ENCODE measurements around the gene VGLL4.
"Not testable (repeated sequence)": the region's sequence is repeated elsewhere in the genome, so short reads cannot be mapped to it uniquely, and the experiment has no call there.

The VGLL4 gene

DNA sequence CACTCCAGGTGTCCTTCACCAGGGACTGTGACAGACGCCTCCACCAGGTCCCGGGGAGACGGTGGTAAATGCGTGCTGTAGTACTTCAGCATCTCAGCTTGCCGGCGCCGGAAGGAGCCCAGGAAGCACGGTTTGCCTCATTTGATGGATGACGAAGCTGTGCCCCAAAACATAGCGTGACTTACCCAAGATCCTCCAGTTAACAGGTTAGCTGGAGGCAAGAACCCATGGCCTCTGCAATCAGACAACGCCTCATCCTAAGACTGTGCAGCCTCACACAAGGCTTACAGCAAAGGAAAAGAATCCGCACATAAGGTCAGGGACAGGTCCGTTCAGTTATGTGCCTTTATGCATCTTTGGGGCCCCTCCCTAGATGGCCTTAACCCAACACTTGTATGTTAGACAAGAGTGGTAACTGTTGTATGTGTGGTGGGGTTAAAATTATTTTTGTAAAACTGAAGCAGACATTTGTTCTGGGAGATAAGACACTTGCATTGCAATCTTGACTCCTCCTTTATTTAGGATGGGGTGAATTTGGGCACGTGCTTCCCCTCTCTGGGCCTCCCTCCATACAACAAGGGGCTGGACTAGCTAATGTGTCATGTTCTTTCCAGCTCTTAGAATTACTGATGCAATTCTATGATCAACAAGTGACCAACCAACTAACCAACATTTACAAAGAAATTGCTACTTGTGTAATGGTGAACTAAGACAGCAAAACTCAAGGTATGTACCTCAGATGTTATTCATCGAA, 39.4 kb downstream of the VGLL4 start:
- H3K27me3 ChIP-seq (ENCODE audit: control insufficient read depth, insufficient read depth, low read length) = no peaks in the 10 kb centered on the region
- no peaks in the 10 kb centered on the region for H3K9me3 ChIP-seq (ENCODE audit: control insufficient read depth, insufficient read depth, low read depth, low read length)
- H3K9ac ChIP-seq (ENCODE audit: low read length) = no peak overlapping the region
- H3K4me1 ChIP-seq (ENCODE audit: control insufficient read depth, insufficient read depth, low read length) = peaks cover 64% of the 10 kb centered on the region
- H3K4me3 ChIP-seq (ENCODE audit: low read depth, low read length) = no peak overlapping the region
- H3K27ac ChIP-seq (ENCODE audit: low read depth, low read length) = peak overlapping the region; percentile 2; the same call in 1 of the 2 replicates
- peaks cover 8% of the 10 kb centered on the region; the same call in 1 of the 2 replicates for H3K36me3 ChIP-seq (ENCODE audit: control insufficient read depth, insufficient read depth, low read length)

DNA sequence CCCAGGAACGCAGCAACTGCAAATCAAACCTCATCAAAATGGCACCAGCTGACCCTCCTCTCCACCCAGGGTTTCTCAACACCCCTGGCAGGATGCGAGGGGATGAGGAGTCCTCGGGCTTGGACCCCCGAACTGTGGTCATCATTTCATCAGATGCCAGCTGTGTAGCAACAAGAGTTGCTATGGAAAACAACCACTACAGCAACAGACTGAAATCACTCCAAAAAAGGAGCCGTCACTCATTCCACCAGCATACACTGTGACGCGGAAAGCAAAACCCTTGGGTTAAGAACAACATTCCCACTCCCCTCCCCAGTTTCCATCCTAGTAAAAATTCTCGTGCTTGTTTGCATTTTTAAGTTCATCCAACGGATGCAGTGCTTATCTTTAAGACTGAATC, 40.1 kb downstream of the VGLL4 start:
- H3K27ac ChIP-seq (ENCODE audit: low read depth, low read length) = peak overlapping the region; percentile 72; the same call in 1 of the 2 replicates
- H3K9me3 ChIP-seq (ENCODE audit: control insufficient read depth, insufficient read depth, low read depth, low read length) = no peaks in the 10 kb centered on the region
- no peak overlapping the region for H3K4me3 ChIP-seq (ENCODE audit: low read depth, low read length)
- peaks cover 8% of the 10 kb centered on the region; the same call in 1 of the 2 replicates for H3K36me3 ChIP-seq (ENCODE audit: control insufficient read depth, insufficient read depth, low read length)
- H3K9ac ChIP-seq (ENCODE audit: low read length) = no peak overlapping the region
- H3K4me1 ChIP-seq (ENCODE audit: control insufficient read depth, insufficient read depth, low read length) = peaks cover 64% of the 10 kb centered on the region
- H3K27me3 ChIP-seq (ENCODE audit: control insufficient read depth, insufficient read depth, low read length) = no peaks in the 10 kb centered on the region

DNA sequence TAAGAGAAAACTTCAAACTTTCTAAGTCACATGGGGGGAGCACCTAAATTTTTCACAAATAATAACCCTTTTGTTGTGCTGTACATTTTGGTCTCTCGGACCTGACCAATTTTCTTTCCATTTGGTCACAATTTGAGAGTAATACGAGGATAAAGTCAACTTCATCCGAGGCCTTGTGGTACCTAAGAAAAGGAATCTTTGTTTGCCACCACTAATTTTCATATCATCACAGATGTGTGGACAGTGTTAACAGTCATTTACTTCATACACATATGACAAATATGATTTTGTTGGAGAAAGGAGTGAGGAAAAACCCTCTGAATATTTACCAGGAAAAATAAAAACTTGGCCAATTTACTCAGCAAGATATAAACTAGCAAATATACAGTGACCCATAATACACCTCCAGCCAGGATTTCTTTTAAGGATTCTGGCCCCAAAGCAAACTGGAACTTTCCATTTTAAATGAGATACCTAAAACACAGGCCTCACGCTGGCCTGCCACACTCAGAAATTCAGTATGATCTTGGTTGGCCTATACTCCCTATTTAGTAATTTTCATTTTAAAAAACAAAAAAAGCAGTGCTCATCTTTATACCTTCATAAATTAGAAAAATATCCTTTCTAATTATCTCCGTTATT, 40.7 kb downstream of the VGLL4 start:
- H3K4me3 ChIP-seq (ENCODE audit: low read depth, low read length) = no peak overlapping the region
- H3K36me3 ChIP-seq (ENCODE audit: control insufficient read depth, insufficient read depth, low read length) = peaks cover 8% of the 10 kb centered on the region; the same call in 1 of the 2 replicates
- no peaks in the 10 kb centered on the region for H3K9me3 ChIP-seq (ENCODE audit: control insufficient read depth, insufficient read depth, low read depth, low read length)
- peaks cover 59% of the 10 kb centered on the region for H3K4me1 ChIP-seq (ENCODE audit: control insufficient read depth, insufficient read depth, low read length)
- no peak overlapping the region for H3K9ac ChIP-seq (ENCODE audit: low read length)
- peak overlapping the region; percentile 72; the same call in 1 of the 2 replicates for H3K27ac ChIP-seq (ENCODE audit: low read depth, low read length)
- no peaks in the 10 kb centered on the region for H3K27me3 ChIP-seq (ENCODE audit: control insufficient read depth, insufficient read depth, low read length)

DNA sequence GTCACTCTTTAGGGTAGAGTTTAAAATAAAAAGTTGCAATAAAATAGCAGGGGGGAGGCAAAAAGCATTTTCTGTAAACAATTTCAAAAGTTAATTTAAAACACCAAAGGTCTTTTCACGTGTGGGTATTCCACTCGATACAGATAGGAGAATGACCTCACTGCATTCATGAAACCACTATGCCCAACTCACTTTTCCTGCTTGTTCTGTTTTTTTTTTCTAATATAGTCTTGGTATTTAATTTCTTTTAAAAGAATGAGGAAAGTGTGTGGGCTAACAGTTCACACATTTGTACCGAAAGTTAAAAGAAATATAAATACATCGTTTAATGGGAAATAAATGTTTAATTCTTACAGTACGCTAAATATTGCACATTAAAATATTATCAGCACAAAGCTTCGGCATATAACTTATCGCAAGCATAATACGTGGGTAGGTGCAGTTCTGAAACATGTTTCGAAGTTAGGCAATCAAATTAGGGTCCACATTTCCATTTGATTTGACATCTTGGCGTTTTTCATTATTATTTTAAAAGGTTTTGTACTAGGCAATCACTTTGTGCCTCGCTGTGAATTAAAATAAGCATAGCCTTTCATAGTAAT, 41.4 kb downstream of the VGLL4 start:
- Histone ChIP-seq H3K4me1 (ENCODE audit: control insufficient read depth, insufficient read depth, low read length) (peaks cover 56% of the 10 kb centered on the region), H3K9ac (ENCODE audit: low read length) (no peak overlapping the region), H3K4me3 (ENCODE audit: low read depth, low read length) (no peak overlapping the region), H3K9me3 (ENCODE audit: control insufficient read depth, insufficient read depth, low read depth, low read length) (no peaks in the 10 kb centered on the region), H3K27me3 (ENCODE audit: control insufficient read depth, insufficient read depth, low read length) (no peaks in the 10 kb centered on the region), H3K36me3 (ENCODE audit: control insufficient read depth, insufficient read depth, low read length) (peaks cover 11% of the 10 kb centered on the region; the same call in 1 of the 2 replicates), H3K27ac (ENCODE audit: low read depth, low read length) (peak overlapping the region; percentile 72; the same call in 1 of the 2 replicates)

DNA sequence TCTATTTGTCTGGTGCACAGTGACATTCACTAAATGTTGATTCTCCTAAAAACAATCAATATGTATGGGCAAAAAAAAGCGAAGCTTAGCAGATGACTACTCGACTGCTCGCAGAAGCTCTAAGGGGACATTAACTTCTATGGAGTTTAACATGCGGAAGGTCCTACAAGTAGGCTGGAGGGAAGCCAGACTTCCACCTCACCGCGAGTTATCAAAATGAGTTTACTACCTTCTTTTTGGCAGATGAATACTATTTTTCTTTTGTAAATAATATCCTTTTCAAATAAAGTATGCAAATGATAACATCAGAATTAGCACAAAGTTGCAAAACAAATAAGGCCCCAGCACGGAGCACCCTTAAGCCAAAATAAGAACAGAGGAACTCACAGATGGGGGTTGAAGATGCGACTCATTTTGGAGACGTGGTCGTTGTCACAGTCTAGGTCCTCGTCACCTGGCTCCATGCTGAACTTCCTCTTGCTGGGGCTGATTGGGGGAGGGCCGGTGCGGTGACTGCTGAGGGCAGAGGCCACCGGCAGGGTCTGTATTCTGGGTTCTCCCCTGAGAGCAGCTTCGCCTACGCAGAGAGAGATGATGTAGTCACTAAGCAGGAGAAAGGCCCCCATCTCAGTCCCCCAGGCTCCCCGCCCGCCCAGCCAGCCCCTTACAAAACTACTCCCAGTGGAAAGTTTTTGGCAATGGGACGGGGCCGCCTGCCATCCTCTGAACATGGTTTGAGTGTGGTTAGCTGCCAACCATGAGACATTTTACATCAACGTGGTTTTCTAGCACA, 42.1 kb downstream of the VGLL4 start:
- H3K9ac ChIP-seq (ENCODE audit: low read length) = peak overlapping the region; percentile 73
- peak overlapping the region; percentile 72; the same call in 1 of the 2 replicates for H3K27ac ChIP-seq (ENCODE audit: low read depth, low read length)
- peaks cover 56% of the 10 kb centered on the region for H3K4me1 ChIP-seq (ENCODE audit: control insufficient read depth, insufficient read depth, low read length)
- H3K4me3 ChIP-seq (ENCODE audit: low read depth, low read length) = peak overlapping the region; percentile 29; the same call in 1 of the 2 replicates
- peaks cover 12% of the 10 kb centered on the region; the same call in 1 of the 2 replicates for H3K36me3 ChIP-seq (ENCODE audit: control insufficient read depth, insufficient read depth, low read length)
- no peaks in the 10 kb centered on the region for H3K9me3 ChIP-seq (ENCODE audit: control insufficient read depth, insufficient read depth, low read depth, low read length)
- no peaks in the 10 kb centered on the region for H3K27me3 ChIP-seq (ENCODE audit: control insufficient read depth, insufficient read depth, low read length)

DNA sequence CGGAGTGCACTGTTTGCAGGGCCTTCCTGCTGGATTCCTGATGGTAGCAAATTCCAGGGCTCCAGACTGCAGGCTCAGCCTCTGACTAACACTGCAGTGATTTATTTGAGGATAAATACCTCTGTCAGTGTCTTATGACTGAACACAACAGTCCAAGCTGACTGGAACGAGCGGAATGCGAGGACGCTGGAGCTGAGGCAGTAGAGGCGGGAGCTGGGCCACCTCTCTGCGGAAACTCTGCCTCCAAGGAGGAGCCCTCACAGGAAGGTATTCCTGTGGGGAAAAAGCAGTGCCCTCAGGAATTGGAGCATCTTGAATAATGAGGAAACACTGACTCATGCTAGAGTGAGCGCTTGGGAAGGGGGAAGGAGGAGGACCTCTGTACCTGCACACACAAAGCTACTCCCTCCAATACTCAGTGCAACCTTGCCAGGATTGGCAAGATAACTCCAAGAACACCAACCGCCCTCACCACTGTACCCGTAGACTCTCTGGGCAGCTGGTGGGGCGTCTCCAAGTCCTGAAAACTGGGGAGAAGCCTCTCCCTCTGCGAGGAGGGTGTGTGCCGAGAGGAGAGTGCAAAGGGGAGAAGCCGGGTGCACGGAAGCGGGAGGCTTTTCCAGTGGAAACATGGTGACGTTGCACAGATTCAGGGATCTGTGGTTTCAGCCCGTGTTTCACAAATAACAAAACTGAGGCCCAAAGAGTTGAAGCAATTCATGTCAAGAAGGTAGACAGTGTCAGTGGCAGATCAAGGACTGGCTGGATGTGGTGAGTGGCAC, 43.0 kb downstream of the VGLL4 start:
- Histone ChIP-seq H3K27ac (ENCODE audit: low read depth, low read length) (peak overlapping the region; percentile 72; the same call in 1 of the 2 replicates), H3K27me3 (ENCODE audit: control insufficient read depth, insufficient read depth, low read length) (no peaks in the 10 kb centered on the region), H3K9me3 (ENCODE audit: control insufficient read depth, insufficient read depth, low read depth, low read length) (peaks cover 4% of the 10 kb centered on the region; the same call in 1 of the 2 replicates), H3K4me3 (ENCODE audit: low read depth, low read length) (peak overlapping the region; percentile 29; the same call in 1 of the 2 replicates), H3K36me3 (ENCODE audit: control insufficient read depth, insufficient read depth, low read length) (peaks cover 15% of the 10 kb centered on the region; the same call in 1 of the 2 replicates), H3K4me1 (ENCODE audit: control insufficient read depth, insufficient read depth, low read length) (peaks cover 52% of the 10 kb centered on the region), H3K9ac (ENCODE audit: low read length) (peak overlapping the region; percentile 73)

DNA sequence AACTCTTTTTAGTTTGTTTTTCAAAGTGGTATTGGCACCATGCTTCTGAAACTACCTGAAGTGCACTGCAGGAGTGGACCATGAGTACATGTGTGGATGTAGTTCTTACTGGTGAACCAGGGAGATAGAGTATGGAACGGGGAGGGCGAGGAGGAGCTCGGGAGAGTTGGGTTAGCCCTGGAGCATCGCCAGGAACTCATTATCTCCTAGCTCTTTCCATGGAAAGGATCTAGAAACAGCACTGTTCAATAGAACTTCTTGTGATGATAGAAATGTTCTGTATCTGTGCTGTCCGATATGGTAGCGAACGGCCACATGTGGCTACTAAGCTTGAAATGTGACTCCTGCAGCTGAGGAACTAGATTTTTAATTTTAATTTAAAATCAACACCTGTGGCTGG, 47.3 kb downstream of the VGLL4 start:
- Histone ChIP-seq H3K4me3 (ENCODE audit: low read depth, low read length) (no peak overlapping the region), H3K9ac (ENCODE audit: low read length) (no peak overlapping the region), H3K27me3 (ENCODE audit: control insufficient read depth, insufficient read depth, low read length) (no peaks in the 10 kb centered on the region), H3K27ac (ENCODE audit: low read depth, low read length) (no peak overlapping the region), H3K36me3 (ENCODE audit: control insufficient read depth, insufficient read depth, low read length) (peaks cover 15% of the 10 kb centered on the region; the same call in 1 of the 2 replicates), H3K4me1 (ENCODE audit: control insufficient read depth, insufficient read depth, low read length) (peaks cover 48% of the 10 kb centered on the region), H3K9me3 (ENCODE audit: control insufficient read depth, insufficient read depth, low read depth, low read length) (peaks cover 4% of the 10 kb centered on the region; the same call in 1 of the 2 replicates)

DNA sequence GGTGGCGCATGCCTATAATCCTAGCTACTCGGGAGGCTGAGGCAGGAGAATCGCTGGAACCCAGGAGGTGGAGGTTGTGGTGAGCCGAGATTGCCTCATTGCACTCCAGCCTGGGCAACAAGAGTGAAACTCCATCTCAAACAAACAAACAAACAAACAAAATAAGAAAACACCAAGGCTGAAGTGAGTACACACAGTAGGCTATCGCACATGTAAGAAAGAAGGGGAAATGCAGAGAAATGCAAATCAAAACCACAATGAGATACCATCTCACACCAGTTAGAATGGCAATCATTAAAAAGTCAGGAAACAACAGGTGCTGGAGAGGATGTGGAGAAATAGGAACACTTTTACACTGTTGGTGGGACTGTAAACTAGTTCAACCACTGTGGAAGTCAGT, 48.7 kb downstream of the VGLL4 start:
- peaks cover 11% of the 10 kb centered on the region; the same call in 1 of the 2 replicates for H3K36me3 ChIP-seq (ENCODE audit: control insufficient read depth, insufficient read depth, low read length)
- H3K27ac ChIP-seq (ENCODE audit: low read depth, low read length); H3K4me3 ChIP-seq (ENCODE audit: low read depth, low read length); H3K9ac ChIP-seq (ENCODE audit: low read length); H3K27me3 ChIP-seq (ENCODE audit: control insufficient read depth, insufficient read depth, low read length); H3K9me3 ChIP-seq (ENCODE audit: control insufficient read depth, insufficient read depth, low read depth, low read length): not testable (repeated sequence)
- peaks cover 49% of the 10 kb centered on the region for H3K4me1 ChIP-seq (ENCODE audit: control insufficient read depth, insufficient read depth, low read length)

DNA sequence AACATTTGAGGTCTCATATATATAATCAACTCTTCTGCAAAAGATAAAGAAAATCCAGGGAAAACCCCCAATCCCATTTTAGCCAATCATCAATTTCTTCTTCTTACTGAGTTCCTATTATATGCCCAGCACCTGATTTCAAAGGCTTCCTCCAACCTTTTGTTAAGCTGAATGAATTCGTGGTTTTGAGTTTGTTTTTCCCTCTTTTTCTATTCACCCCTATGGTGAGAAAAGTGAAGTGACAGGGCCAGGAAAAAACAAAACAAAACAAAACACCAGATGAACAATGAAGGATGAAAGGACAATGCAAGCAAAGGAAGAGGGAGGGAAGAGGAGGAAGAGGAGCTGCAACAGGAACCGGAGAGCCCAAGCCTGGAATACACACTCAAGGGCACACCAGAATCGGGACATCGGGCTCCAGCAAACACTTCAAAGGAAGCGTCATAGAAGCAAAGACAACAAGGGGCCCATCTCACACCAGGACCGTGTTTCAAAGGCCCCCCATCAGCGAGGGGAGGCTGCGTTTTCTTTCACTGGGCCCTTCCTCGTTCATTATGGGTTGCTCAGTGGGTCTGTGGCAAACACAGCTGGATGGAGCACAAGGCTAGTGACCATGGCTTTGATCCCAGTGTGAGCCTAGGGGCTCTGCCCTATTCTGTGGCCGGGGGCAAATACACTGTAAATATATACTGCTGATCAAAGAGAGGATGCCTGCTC, 50.2 kb downstream of the VGLL4 start:
- Histone ChIP-seq H3K27me3 (ENCODE audit: control insufficient read depth, insufficient read depth, low read length) (no peaks in the 10 kb centered on the region), H3K9ac (ENCODE audit: low read length) (peak overlapping the region; percentile 4), H3K4me1 (ENCODE audit: control insufficient read depth, insufficient read depth, low read length) (peaks cover 61% of the 10 kb centered on the region), H3K27ac (ENCODE audit: low read depth, low read length) (peak overlapping the region; percentile 15; the same call in 1 of the 2 replicates), H3K36me3 (ENCODE audit: control insufficient read depth, insufficient read depth, low read length) (peaks cover 11% of the 10 kb centered on the region; the same call in 1 of the 2 replicates), H3K9me3 (ENCODE audit: control insufficient read depth, insufficient read depth, low read depth, low read length) (peaks cover 4% of the 10 kb centered on the region; the same call in 1 of the 2 replicates), H3K4me3 (ENCODE audit: low read depth, low read length) (peak overlapping the region; percentile 12; the same call in 1 of the 2 replicates)

All from HUES6 (cell line).